OCI-LY3 (cell line): ENCODE data around the gene SPDEF.

Source experiments
- EZH2phosphoT487 ChIP-seq: fragments of 200-600 bp; shearing (Covaris generic); IDR thresholded peaks from 2 replicates; pipeline ENCODE4 v1.6.1; 2018; ENCODE audit warnings: antibody characterized with exemption, mixed run types, low read depth
- TF ChIP-seq, protein P1 (sequence below): fragments of 200-600, 300-600 bp; sonication (generic); IDR thresholded peaks from 2 replicates; pipeline ENCODE4 v1.5.1; 2014; ENCODE audit warnings: antibody characterized with exemption, low read length, low read depth

- TF ChIP-seq, protein P1, sequence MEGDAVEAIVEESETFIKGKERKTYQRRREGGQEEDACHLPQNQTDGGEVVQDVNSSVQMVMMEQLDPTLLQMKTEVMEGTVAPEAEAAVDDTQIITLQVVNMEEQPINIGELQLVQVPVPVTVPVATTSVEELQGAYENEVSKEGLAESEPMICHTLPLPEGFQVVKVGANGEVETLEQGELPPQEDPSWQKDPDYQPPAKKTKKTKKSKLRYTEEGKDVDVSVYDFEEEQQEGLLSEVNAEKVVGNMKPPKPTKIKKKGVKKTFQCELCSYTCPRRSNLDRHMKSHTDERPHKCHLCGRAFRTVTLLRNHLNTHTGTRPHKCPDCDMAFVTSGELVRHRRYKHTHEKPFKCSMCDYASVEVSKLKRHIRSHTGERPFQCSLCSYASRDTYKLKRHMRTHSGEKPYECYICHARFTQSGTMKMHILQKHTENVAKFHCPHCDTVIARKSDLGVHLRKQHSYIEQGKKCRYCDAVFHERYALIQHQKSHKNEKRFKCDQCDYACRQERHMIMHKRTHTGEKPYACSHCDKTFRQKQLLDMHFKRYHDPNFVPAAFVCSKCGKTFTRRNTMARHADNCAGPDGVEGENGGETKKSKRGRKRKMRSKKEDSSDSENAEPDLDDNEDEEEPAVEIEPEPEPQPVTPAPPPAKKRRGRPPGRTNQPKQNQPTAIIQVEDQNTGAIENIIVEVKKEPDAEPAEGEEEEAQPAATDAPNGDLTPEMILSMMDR = no peak
- TF ChIP-seq EZH2phosphoT487 = no peak
Measured at GRCh38 chr6:34534146-34534545, 22.0 kb downstream of the SPDEF start.
